Nephron progenitor cell (in vitro differentiated cells): Measurements from ENCODE around the gene CADM4.

ENCODE experiments used
- DNase-seq: peaks from one replicate; pipeline ENCODE4 v3.0.0; 2021
- H3K27ac Mint-ChIP-seq: 2 replicates; pipeline ENCODE4 v1.8.0; 2021; ENCODE audit warnings: mild to moderate bottlenecking, moderate library complexity, mixed read lengths
- H3K27me3 Mint-ChIP-seq: 2 replicates; pipeline ENCODE4 v1.8.0; 2021; ENCODE audit warnings: mild to moderate bottlenecking, low read depth, mixed read lengths; ENCODE audit not compliant: poor library complexity
- H3K36me3 Mint-ChIP-seq: 2 replicates; pipeline ENCODE4 v1.8.0; 2021; ENCODE audit warnings: low read depth, mixed read lengths
- H3K4me1 Mint-ChIP-seq: 2 replicates; pipeline ENCODE4 v1.8.0; 2021; ENCODE audit warnings: mixed read lengths
- H3K4me3 Mint-ChIP-seq: 2 replicates; pipeline ENCODE4 v1.8.0; 2021; ENCODE audit warnings: mild to moderate bottlenecking, moderate library complexity, mixed read lengths
- H3K9me3 Mint-ChIP-seq: 2 replicates; pipeline ENCODE4 v1.8.0; 2021; ENCODE audit warnings: mild to moderate bottlenecking, moderate library complexity, mixed read lengths
- TF ChIP-seq, protein P1 (sequence below): fragments of 200-600 bp; sonication (generic); IDR thresholded peaks from 2 replicates; pipeline ENCODE4 v1.5.0; 2021; ENCODE audit warnings: antibody characterized with exemption

Gene CADM4

DNA sequence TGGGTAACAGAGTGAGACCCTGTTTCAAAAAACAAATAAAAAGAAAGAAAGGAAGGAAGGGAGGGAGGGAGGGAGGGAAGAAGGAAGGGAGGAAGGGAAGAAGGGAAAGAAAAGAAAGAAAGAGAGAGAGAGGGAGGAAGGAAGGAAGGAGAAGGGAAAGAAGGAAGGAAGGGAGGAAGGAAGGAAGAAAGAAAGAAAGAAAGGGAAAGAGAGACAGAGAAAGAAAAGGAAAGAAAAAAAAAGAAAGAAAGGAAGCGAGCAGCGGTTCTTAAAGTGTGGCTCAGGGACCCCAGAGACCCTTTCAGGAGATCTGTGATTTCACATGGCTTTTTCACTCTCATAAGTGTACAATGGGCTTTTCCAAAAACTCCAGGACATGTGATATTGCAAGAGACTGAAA is 9.9 kb upstream of the CADM4 start:
- no peak overlapping the region for H3K27ac Mint-ChIP-seq

DNA sequence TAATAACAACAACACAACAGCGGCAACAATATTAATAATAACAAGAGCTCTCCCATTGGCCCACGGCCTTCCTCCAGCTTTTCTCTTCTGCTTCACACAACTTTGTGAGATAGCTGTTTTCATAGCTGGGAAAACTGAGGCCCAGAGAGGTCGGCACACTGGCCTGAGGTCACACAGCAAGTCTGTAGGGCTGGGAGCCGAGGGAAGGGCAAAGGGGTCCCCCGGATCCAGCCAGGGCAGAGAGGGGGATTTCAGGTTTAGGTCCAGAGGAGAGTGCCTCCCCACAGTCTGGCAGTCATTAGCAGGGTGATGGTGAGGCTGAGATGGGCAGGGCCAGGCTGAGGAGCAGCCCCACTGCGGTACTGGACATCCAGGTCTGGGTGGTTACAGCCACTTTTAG is 9.0 kb upstream of the CADM4 start:
- Mint-ChIP-seq H3K4me3 (no peak overlapping the region), H3K9me3 (peaks cover 27% of the 10 kb centered on the region), H3K27ac (no peak overlapping the region), H3K4me1 (peaks cover 5% of the 10 kb centered on the region), H3K27me3 (peaks cover 14% of the 10 kb centered on the region), H3K36me3 (peaks cover 66% of the 10 kb centered on the region)
- TF ChIP-seq, protein P1, sequence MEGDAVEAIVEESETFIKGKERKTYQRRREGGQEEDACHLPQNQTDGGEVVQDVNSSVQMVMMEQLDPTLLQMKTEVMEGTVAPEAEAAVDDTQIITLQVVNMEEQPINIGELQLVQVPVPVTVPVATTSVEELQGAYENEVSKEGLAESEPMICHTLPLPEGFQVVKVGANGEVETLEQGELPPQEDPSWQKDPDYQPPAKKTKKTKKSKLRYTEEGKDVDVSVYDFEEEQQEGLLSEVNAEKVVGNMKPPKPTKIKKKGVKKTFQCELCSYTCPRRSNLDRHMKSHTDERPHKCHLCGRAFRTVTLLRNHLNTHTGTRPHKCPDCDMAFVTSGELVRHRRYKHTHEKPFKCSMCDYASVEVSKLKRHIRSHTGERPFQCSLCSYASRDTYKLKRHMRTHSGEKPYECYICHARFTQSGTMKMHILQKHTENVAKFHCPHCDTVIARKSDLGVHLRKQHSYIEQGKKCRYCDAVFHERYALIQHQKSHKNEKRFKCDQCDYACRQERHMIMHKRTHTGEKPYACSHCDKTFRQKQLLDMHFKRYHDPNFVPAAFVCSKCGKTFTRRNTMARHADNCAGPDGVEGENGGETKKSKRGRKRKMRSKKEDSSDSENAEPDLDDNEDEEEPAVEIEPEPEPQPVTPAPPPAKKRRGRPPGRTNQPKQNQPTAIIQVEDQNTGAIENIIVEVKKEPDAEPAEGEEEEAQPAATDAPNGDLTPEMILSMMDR, result no peak
- no peak for DNase-seq

More for the DNA sequence above, 9.9 kb upstream of the CADM4 start:
- Mint-ChIP-seq H3K4me3 (no peak overlapping the region), H3K27me3 (peaks cover 7% of the 10 kb centered on the region), H3K36me3 (peaks cover 67% of the 10 kb centered on the region), H3K4me1 (peaks cover 5% of the 10 kb centered on the region), H3K9me3 (peaks cover 27% of the 10 kb centered on the region)
- no peak for DNase-seq
- TF ChIP-seq, protein P1, result no peak

DNA sequence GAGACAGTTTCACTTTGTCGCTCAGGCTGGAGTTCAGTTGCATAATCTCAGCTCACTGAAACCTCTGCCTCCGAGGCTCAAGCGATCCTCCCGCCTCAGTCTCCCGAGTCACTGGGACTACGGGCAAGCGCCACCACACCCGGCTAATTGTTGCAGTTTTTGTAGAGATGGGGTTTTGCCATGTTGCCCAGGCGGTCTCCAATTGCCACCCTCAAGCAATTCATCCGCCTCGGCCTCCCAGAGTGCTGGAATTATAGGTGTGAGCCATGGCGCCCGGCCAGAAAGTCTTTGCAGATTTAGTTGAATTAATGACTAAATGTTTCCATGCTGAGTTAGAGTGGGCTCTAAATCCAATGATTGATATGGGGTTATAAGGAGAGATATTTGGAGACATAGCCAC is 4.5 kb upstream of the CADM4 start:
- H3K27me3 Mint-ChIP-seq, result peaks cover 47% of the 10 kb centered on the region
- H3K9me3 Mint-ChIP-seq, result peaks cover 32% of the 10 kb centered on the region
- H3K4me1 Mint-ChIP-seq, result peaks cover 8% of the 10 kb centered on the region
- no peak for DNase-seq
- TF ChIP-seq, protein P1, result no peak
- no peak overlapping the region for H3K27ac Mint-ChIP-seq
- H3K36me3 Mint-ChIP-seq, result peaks cover 44% of the 10 kb centered on the region
- no peak overlapping the region for H3K4me3 Mint-ChIP-seq

DNA sequence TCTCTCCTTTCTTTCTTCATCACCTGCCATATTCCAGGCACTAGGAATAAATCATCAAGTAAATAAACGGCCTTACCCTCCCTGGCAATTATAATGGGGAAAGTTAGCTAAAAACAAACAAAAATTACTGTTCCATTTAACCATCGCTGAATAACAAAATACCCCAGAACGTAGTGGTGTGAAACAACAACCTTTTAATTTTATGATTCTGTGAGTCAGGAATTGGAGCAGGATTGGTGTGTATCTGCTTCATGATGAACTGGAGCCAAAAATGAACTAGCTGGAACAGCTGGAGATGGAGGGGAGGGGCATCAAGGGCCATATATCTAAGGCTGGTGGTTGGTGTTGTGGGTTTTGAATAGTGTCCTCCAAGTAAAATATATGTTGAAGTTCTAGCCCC is 3.7 kb upstream of the CADM4 start:
- Mint-ChIP-seq H3K27me3 (peaks cover 56% of the 10 kb centered on the region), H3K9me3 (peaks cover 32% of the 10 kb centered on the region), H3K27ac (no peak overlapping the region), H3K4me3 (no peak overlapping the region), H3K36me3 (peaks cover 35% of the 10 kb centered on the region), H3K4me1 (peaks cover 16% of the 10 kb centered on the region)
- TF ChIP-seq, protein P1, result no peak
- no peak for DNase-seq

DNA sequence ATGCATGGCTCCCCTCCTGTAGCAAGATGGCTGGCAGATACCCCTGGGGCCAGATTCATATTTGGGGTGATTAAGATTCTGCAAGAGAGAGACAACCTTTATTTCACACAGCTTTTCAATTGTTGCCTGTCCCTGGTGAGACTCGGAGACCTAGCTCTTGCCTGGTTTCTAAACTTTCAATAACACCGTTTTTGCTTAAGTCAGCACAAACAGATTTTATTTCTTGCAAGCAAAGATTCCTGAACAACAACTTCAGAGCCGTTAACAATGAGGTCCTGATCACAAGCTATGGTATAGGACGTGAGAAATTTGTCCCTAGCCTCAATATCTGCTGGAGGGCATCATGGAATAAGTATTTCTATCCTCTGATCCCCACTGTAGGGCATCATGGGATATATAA is 2.9 kb upstream of the CADM4 start:
- no peak overlapping the region for H3K27ac Mint-ChIP-seq
- H3K27me3 Mint-ChIP-seq, result peaks cover 61% of the 10 kb centered on the region
- H3K9me3 Mint-ChIP-seq, result peaks cover 26% of the 10 kb centered on the region
- TF ChIP-seq, protein P1, result no peak
- H3K36me3 Mint-ChIP-seq, result peaks cover 32% of the 10 kb centered on the region
- no peak overlapping the region for H3K4me3 Mint-ChIP-seq
- no peak for DNase-seq
- peaks cover 23% of the 10 kb centered on the region for H3K4me1 Mint-ChIP-seq

DNA sequence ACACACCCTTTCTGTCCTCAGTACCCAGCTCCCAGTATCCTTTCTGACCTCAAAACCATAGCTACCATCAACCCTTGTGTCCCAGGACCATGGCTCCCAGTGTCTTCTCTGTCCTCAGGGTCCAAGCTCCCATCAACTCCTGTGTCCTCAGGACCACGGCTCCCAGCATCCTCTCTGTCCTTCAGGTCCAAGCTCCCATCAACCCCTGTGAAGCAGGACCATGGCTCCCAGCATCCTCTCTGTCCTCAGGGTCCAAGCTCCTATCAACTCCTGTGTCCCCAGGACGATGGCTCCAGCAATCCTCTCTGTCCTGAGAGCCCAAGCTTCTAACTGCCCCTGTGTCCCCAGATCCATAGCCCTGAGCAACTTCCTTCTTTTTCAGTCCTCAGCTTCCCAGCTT is 1.7 kb upstream of the CADM4 start:
- Mint-ChIP-seq H3K4me1 (peaks cover 29% of the 10 kb centered on the region), H3K36me3 (peaks cover 20% of the 10 kb centered on the region), H3K27ac (no peak overlapping the region), H3K4me3 (peak overlapping the region; percentile 83), H3K9me3 (peaks cover 14% of the 10 kb centered on the region), H3K27me3 (peaks cover 70% of the 10 kb centered on the region)
- TF ChIP-seq, protein P1, result no peak
- DNase-seq, result no peak
